IPS-18a (cell line): ENCODE measurements around the gene MVP.

Experiments
- H3K27ac ChIP-seq: one replicate; pipeline ENCODE4 v1.5.1; 2013; ENCODE audit warnings: low read length
- H3K27me3 ChIP-seq: one replicate; pipeline ENCODE4 v1.6.1; 2013; ENCODE audit warnings: mild to moderate bottlenecking, low read length; ENCODE audit not compliant: control insufficient read depth, insufficient read depth
- H3K36me3 ChIP-seq: one replicate; pipeline ENCODE4 v1.6.1; 2013; ENCODE audit warnings: low read depth, low read length; ENCODE audit not compliant: control insufficient read depth
- H3K4me1 ChIP-seq: one replicate; pipeline ENCODE4 v1.6.1; 2013; ENCODE audit warnings: low read depth, low read length; ENCODE audit not compliant: control insufficient read depth
- H3K4me3 ChIP-seq: one replicate; pipeline ENCODE4 v1.5.1; 2013; ENCODE audit warnings: low read length
- H3K9ac ChIP-seq: one replicate; pipeline ENCODE4 v1.6.1; 2013; ENCODE audit warnings: mild to moderate bottlenecking, low read length, moderate library complexity
- H3K9me3 ChIP-seq: one replicate; pipeline ENCODE4 v1.6.1; 2013; ENCODE audit warnings: low read depth, low read length; ENCODE audit not compliant: control insufficient read depth

Gene MVP

DNA sequence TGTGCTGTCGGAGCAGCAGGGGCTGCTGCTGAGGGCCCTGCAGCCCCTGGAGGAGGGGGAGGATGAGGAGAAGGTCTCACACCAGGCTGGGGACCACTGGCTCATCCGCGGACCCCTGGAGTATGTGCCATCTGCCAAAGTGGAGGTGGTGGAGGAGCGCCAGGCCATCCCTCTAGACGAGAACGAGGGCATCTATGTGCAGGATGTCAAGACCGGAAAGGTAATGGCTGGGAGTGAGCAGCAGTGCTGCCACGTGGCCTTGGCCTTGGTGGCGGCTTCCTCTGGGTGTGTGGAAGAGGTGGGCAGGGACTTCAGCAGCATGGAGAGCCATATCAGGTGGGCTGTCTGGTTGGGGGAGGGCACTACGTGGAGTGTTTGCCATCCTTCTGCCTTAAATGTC lies 20.0 kb downstream of the MVP start:
- Histone ChIP-seq H3K27me3 (no peaks in the 10 kb centered on the region), H3K4me3 (no peak overlapping the region), H3K9me3 (no peaks in the 10 kb centered on the region), H3K27ac (no peak overlapping the region), H3K36me3 (no peaks in the 10 kb centered on the region), H3K9ac (no peak overlapping the region), H3K4me1 (no peaks in the 10 kb centered on the region)

DNA sequence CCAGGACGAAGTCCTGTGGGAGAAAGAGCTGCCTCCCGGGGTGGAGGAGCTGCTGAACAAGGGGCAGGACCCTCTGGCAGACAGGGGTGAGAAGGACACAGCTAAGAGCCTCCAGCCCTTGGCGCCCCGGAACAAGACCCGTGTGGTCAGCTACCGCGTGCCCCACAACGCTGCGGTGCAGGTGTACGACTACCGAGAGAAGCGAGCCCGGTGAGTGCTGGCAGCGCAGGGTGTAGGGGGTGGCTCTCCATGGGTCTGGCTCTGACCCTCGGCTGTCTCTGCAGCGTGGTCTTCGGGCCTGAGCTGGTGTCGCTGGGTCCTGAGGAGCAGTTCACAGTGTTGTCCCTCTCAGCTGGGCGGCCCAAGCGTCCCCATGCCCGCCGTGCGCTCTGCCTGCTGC lies 21.4 kb downstream of the MVP start:
- Histone ChIP-seq H3K27me3 (no peaks in the 10 kb centered on the region), H3K9me3 (no peaks in the 10 kb centered on the region), H3K9ac (no peak overlapping the region), H3K4me1 (no peaks in the 10 kb centered on the region), H3K36me3 (no peaks in the 10 kb centered on the region), H3K27ac (no peak overlapping the region), H3K4me3 (no peak overlapping the region)

DNA sequence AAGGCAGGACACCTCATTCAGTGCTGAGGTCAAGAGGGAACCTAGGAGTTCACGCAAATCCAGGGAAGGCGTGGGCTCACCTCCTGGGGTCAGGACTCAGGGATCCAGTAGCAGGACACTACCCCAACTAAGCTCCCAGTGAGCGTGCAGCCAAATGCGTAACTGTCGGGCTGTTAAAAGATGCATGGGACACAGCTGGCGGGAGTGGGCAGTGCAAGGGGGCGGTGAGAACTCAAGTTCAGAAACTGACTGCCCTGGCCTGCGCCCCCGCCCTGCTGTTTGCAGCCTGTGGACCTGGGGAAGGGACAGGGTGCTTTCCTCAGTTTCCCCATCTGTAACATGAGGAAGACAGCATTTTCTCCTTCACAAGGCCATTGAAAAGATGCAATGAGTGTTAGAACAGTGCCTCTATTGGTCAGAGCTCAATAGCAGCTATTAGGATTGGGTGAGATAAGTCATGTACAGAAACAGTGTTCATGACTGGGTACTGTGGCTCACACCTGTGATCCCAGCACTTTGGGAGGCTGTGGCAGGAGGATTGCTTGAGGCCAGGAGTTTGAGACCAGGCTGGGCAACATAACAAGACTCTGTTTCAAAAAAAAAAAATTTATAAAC lies 22.6 kb downstream of the MVP start:
- H3K4me1 ChIP-seq = no peaks in the 10 kb centered on the region
- H3K36me3 ChIP-seq = no peaks in the 10 kb centered on the region
- H3K9me3 ChIP-seq = no peaks in the 10 kb centered on the region
- H3K27ac ChIP-seq = no peak overlapping the region
- no peak overlapping the region for H3K4me3 ChIP-seq
- no peaks in the 10 kb centered on the region for H3K27me3 ChIP-seq
- H3K9ac ChIP-seq = no peak overlapping the region

- Histone ChIP-seq H3K4me3 (no peak overlapping the region), H3K27ac (no peak overlapping the region), H3K4me1 (no peaks in the 10 kb centered on the region)
These were observed 23.7 kb downstream of the MVP start for GRCh38 chr16:29843931-29844330.

DNA sequence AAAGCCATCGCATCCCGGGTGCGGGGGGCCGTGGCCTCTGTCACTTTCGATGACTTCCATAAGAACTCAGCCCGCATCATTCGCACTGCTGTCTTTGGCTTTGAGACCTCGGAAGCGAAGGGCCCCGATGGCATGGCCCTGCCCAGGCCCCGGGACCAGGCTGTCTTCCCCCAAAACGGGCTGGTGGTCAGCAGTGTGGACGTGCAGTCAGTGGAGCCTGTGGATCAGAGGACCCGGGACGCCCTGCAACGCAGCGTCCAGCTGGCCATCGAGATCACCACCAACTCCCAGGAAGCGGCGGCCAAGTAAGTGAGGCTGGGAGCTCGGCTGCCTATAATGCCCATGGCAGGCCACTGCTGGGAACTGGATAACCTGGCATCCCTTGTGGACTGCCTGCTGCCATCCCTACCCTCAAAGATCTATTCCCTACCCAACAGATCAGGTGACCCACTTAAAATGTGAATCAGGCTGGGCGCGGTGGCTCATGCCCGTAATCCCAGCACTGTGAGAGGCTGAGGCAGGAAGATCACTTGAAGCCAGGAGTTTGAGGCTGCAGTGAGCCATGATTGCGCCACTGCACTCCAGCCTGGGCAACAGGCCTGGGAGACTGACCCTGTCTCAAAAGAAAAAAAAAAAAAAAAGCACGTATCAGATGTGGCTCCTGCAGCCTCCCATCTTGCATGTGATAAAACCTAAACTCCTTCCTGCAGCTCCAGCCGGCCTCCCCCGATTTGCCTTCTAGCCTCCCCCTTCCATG lies 24.5 kb downstream of the MVP start:
- Histone ChIP-seq H3K27ac (no peak overlapping the region), H3K9me3 (no peaks in the 10 kb centered on the region), H3K36me3 (no peaks in the 10 kb centered on the region), H3K9ac (no peak overlapping the region), H3K4me3 (no peak overlapping the region), H3K27me3 (no peaks in the 10 kb centered on the region), H3K4me1 (no peaks in the 10 kb centered on the region)

More at GRCh38 chr16:29843931-29844330, 23.7 kb downstream of the MVP start:
- no peaks in the 10 kb centered on the region for H3K27me3 ChIP-seq
- no peak overlapping the region for H3K9ac ChIP-seq
- no peaks in the 10 kb centered on the region for H3K9me3 ChIP-seq
- H3K36me3 ChIP-seq = no peaks in the 10 kb centered on the region

GRCh38 chr16:29845656-29846055 lies 25.4 kb downstream of the MVP start:
- H3K9ac ChIP-seq = no peak overlapping the region
- no peaks in the 10 kb centered on the region for H3K4me1 ChIP-seq
- no peak overlapping the region for H3K27ac ChIP-seq

GRCh38 chr16:29848420-29849297 lies 28.4 kb downstream of the MVP start:
- no peak overlapping the region for H3K9ac ChIP-seq
- H3K4me1 ChIP-seq = no peaks in the 10 kb centered on the region
- no peak overlapping the region for H3K4me3 ChIP-seq
- no peak overlapping the region for H3K27ac ChIP-seq
- H3K27me3 ChIP-seq = no peaks in the 10 kb centered on the region
- no peaks in the 10 kb centered on the region for H3K9me3 ChIP-seq
- H3K36me3 ChIP-seq = no peaks in the 10 kb centered on the region

More at GRCh38 chr16:29845656-29846055, 25.4 kb downstream of the MVP start:
- H3K36me3 ChIP-seq = no peaks in the 10 kb centered on the region
- H3K4me3 ChIP-seq = no peak overlapping the region
- no peaks in the 10 kb centered on the region for H3K27me3 ChIP-seq
- H3K9me3 ChIP-seq = no peaks in the 10 kb centered on the region

DNA sequence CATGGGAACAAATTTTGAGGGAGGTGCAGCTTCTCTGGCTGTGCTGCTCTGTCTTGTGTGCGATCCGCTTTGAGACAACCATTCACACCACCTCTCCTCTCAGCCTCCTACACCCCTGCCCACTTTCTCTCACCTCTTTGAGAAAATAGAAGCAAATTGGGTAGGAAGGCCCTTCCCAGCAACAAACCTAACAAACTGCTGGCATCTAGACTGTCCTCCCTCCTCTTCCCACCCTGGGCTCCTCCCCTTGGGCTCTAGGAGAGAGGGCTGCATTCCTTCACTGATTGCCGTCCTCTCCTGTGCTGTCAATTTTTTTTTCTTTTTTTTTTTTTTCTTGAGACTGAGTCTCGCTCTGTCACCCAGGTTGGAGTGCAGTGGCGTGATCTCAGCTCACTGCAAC lies 29.2 kb downstream of the MVP start:
- H3K27me3 ChIP-seq = no peaks in the 10 kb centered on the region
- no peaks in the 10 kb centered on the region for H3K9me3 ChIP-seq
- no peaks in the 10 kb centered on the region for H3K36me3 ChIP-seq
- no peaks in the 10 kb centered on the region for H3K4me1 ChIP-seq
- no peak overlapping the region for H3K4me3 ChIP-seq
- H3K9ac ChIP-seq = no peak overlapping the region
- no peak overlapping the region for H3K27ac ChIP-seq

GRCh38 chr16:29850998-29851397 lies 30.7 kb downstream of the MVP start:
- Histone ChIP-seq H3K36me3 (no peaks in the 10 kb centered on the region), H3K27ac (no peak overlapping the region), H3K4me3 (no peak overlapping the region), H3K27me3 (no peaks in the 10 kb centered on the region), H3K4me1 (no peaks in the 10 kb centered on the region), H3K9me3 (no peaks in the 10 kb centered on the region), H3K9ac (no peak overlapping the region)

- Histone ChIP-seq H3K4me3 (no peak overlapping the region), H3K9me3 (no peaks in the 10 kb centered on the region), H3K9ac (no peak overlapping the region), H3K27ac (no peak overlapping the region), H3K27me3 (no peaks in the 10 kb centered on the region), H3K4me1 (no peaks in the 10 kb centered on the region), H3K36me3 (no peaks in the 10 kb centered on the region)
These were observed 32.4 kb downstream of the MVP start for GRCh38 chr16:29852654-29853053.

DNA sequence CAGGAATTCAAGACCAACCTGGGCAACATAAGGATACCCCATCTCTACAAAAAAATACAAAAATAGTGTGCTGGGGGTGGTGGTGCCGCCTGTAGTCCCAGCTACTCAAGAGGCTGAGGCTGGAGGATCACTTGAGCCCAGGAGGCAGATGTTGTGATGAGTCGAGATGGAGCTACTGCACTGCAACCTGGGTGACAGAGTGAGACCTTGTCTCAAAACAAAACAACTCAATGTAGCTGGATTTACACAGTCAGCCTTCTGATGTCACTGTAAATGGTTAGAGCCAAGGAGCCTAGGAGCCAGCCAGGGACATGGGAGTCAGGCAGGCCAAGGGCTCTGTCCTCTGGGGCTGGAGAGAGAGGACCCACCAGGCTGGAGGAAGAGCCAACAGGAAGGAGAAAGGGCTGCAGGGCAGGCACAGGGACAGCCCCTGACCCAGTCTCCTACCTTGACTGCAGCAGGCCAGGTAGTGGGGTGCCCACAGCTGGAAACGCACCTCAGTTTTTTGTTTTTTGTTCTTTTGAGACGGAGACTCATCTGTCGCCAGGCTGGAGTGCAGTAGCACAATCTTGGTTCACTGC lies 34.3 kb downstream of the MVP start:
- Histone ChIP-seq H3K27me3 (no peaks in the 10 kb centered on the region), H3K4me1 (no peaks in the 10 kb centered on the region)

More for the DNA sequence above, 34.3 kb downstream of the MVP start:
- Histone ChIP-seq H3K9ac (no peak overlapping the region), H3K27ac (no peak overlapping the region), H3K4me3 (no peak overlapping the region), H3K36me3 (peaks cover 10% of the 10 kb centered on the region), H3K9me3 (no peaks in the 10 kb centered on the region)
